Stimulated activated effector memory CD8-positive, alpha-beta T cell treated with anti-CD3 and anti-CD28 coated beads, Interleukin-12 subunit alpha, Interleukin-12 subunit beta, amount 100 ng/mL, for 72 hours (primary cell): ENCODE data around the gene GADD45G.

Experiments used
- ATAC-seq: fragments of 150-1000 bp; cut with Tn5 transposase; 2 replicates; pipeline ENCODE4 v1.10.0; 2021
- DNase-seq, 2 donors: peaks; one replicate each; pipeline ENCODE4 v3.0.0; 2021 to 2022; ENCODE audit warnings: low spot score in 2 of 2
- H3K27ac Mint-ChIP-seq: one replicate; pipeline ENCODE4 v1.8.0; 2022; ENCODE audit warnings: mild to moderate bottlenecking, mixed read lengths
- H3K36me3 Mint-ChIP-seq: one replicate; pipeline ENCODE4 v1.8.0; 2022; ENCODE audit warnings: mild to moderate bottlenecking, mixed read lengths
- H3K4me1 Mint-ChIP-seq: one replicate; pipeline ENCODE4 v1.8.0; 2022; ENCODE audit warnings: mixed read lengths
- H3K4me3 Mint-ChIP-seq: one replicate; pipeline ENCODE4 v1.8.0; 2022; ENCODE audit warnings: mild to moderate bottlenecking, mixed read lengths
- H3K9me3 Mint-ChIP-seq: one replicate; pipeline ENCODE4 v1.8.0; 2022; ENCODE audit warnings: mixed read lengths

The GADD45G gene

DNA sequence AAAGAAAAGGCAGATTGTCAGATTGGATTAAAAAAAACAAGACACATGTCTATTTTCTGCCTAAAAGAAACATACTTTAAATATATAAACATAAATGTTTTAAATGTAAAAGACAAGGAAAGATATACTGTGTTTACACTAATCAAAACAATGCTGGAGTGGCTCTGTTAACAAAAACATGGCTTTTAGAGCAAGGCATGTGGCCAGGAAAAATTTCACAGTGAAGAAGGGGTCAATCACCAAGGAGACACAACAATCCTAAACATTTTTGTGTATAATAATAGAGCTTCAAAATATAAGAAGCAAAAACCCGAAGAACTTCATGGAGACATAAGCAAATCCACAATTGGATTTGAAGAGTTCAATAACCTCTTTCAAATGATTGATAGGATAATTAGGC lies 18.5 kb upstream of the GADD45G start:
- DNase-seq: no peak
- Mint-ChIP-seq H3K36me3 (no peaks in the 10 kb centered on the region), H3K9me3 (no peaks in the 10 kb centered on the region)

DNA sequence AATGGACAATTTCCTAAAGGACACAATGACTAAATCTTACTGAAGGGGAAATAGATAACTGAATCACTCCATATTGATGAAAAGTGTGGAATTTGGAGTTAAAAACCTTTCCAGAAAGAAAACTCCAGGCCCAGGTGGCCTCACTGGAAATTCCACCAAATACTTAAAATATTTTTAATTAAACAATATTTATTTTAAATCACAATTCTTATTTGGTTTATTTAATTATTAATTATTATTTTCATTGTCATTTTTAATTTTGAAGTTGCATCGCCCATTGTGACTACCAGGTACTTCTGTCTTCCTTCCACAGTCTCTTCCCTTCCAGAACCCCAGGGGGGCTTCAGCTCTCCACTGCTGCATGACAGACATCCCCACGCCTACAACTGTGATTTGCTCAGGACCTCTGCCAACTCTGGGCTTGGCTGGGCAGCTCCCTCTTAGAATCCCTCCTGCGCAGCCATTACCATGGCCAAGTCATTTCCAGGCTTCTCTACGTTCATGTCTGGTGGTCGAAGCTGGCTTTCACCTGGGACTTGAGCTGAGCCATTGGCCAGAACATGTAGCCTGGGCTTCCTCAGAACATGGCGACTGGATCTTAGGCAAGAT lies 16.4 kb upstream of the GADD45G start:
- H3K4me1 Mint-ChIP-seq: no peaks in the 10 kb centered on the region
- H3K27ac Mint-ChIP-seq: no peak overlapping the region
- ATAC-seq (no peak), DNase-seq (peak in 1 of 2 donors; percentile 41)
- no peaks in the 10 kb centered on the region for H3K36me3 Mint-ChIP-seq
- no peaks in the 10 kb centered on the region for H3K9me3 Mint-ChIP-seq
- H3K4me3 Mint-ChIP-seq: no peak overlapping the region

More for the DNA sequence above, 18.5 kb upstream of the GADD45G start:
- Mint-ChIP-seq H3K27ac (no peak overlapping the region), H3K4me1 (no peaks in the 10 kb centered on the region), H3K4me3 (no peak overlapping the region)
- ATAC-seq: no peak

GRCh38 chr9:89590415-89590814 lies 14.4 kb upstream of the GADD45G start:
- Mint-ChIP-seq H3K27ac (no peak overlapping the region), H3K9me3 (no peaks in the 10 kb centered on the region), H3K4me3 (no peak overlapping the region), H3K4me1 (peaks cover 6% of the 10 kb centered on the region), H3K36me3 (no peaks in the 10 kb centered on the region)
- peak in 1 of 2 donors; percentile 25 for DNase-seq
- ATAC-seq: no peak

GRCh38 chr9:89591274-89592212 lies 13.3 kb upstream of the GADD45G start:
- Mint-ChIP-seq H3K36me3 (no peaks in the 10 kb centered on the region), H3K4me1 (peaks cover 6% of the 10 kb centered on the region), H3K4me3 (no peak overlapping the region), H3K9me3 (no peaks in the 10 kb centered on the region), H3K27ac (no peak overlapping the region)
- ATAC-seq: peak; percentile 11
- peak in 1 of 2 donors; percentile 39 for DNase-seq

GRCh38 chr9:89592213-89592815 lies 12.5 kb upstream of the GADD45G start:
- no peak overlapping the region for H3K27ac Mint-ChIP-seq
- H3K4me3 Mint-ChIP-seq: no peak overlapping the region
- ATAC-seq: no peak
- no peaks in the 10 kb centered on the region for H3K9me3 Mint-ChIP-seq
- peaks cover 6% of the 10 kb centered on the region for H3K4me1 Mint-ChIP-seq
- peak in 1 of 2 donors; percentile 33 for DNase-seq
- H3K36me3 Mint-ChIP-seq: no peaks in the 10 kb centered on the region

GRCh38 chr9:89592963-89593726 lies 11.7 kb upstream of the GADD45G start:
- Mint-ChIP-seq H3K4me3 (no peak overlapping the region), H3K36me3 (no peaks in the 10 kb centered on the region), H3K9me3 (no peaks in the 10 kb centered on the region), H3K4me1 (peaks cover 6% of the 10 kb centered on the region), H3K27ac (no peak overlapping the region)
- no peak for ATAC-seq
- DNase-seq: peak in 1 of 2 donors; percentile 46

DNA sequence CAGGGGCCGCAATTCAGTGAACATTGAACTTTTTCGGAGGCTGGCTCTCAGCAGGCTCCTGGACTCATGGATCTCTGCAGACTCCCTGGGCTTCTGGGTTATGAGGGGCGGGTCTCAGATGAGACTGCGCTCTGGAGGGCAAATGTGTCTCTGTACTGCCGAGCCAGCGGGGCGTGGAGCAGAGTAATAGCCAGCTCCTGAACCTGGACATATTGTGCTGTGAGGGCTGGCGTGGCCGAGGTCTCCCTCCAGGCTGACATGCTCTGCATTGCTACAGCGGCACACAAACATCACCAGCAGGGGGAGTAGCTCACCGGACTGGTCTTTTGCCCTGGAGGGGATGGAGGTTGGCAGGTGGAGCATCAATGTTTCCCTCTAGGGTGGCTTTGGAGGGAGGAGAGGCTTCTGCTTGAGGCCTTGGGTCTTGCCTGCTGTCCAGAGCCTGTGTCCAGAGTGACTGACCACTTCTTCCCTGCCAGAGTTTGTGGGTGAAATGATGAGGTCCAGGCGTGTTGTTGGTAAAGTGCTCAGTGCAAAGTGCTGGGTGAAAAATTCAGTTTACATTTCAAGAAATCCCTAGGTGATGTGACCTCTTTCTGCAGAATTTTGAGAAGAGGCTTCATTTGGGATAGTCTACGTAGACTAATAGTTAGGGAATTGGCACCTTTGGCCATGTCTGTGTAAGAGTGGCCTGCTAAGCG lies 10.9 kb upstream of the GADD45G start:
- H3K4me1 Mint-ChIP-seq: peaks cover 6% of the 10 kb centered on the region

GRCh38 chr9:89594811-89595550 lies 9.8 kb upstream of the GADD45G start:
- Mint-ChIP-seq H3K27ac (peak overlapping the region; percentile 51), H3K36me3 (no peaks in the 10 kb centered on the region), H3K4me1 (peaks cover 6% of the 10 kb centered on the region), H3K9me3 (no peaks in the 10 kb centered on the region), H3K4me3 (no peak overlapping the region)
- no peak for ATAC-seq
- DNase-seq: peak in 1 of 2 donors; percentile 44

More for the DNA sequence above, 10.9 kb upstream of the GADD45G start:
- peak; percentile 67 for ATAC-seq
- H3K27ac Mint-ChIP-seq: no peak overlapping the region
- H3K4me3 Mint-ChIP-seq: no peak overlapping the region
- peak; percentile 53 to 82 for DNase-seq
- no peaks in the 10 kb centered on the region for H3K36me3 Mint-ChIP-seq
- H3K9me3 Mint-ChIP-seq: no peaks in the 10 kb centered on the region

DNA sequence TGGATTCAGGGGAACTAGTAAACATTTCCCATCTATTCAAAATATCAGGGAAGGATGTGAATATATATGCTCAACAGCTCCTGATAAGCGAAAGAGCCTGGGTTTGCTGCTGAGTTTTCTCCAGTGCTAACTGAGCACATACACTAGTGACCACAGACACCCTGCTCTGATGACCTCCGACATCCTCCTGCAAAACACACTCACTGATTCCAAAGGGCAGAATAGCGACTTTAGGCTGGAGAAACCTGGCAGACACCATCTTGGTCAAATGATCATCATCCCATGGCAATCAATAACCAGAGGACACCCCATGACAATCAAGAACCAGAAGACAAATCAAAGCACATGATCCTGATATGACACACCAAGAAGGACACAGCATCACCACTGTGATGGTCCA lies 9.2 kb upstream of the GADD45G start:
- Mint-ChIP-seq H3K4me1 (peaks cover 6% of the 10 kb centered on the region), H3K9me3 (no peaks in the 10 kb centered on the region), H3K36me3 (no peaks in the 10 kb centered on the region), H3K4me3 (no peak overlapping the region), H3K27ac (no peak overlapping the region)
- ATAC-seq (no peak), DNase-seq (peak in 1 of 2 donors; percentile 42)

GRCh38 chr9:89596937-89597555 lies 7.8 kb upstream of the GADD45G start:
- Mint-ChIP-seq H3K4me1 (peaks cover 6% of the 10 kb centered on the region), H3K27ac (no peak overlapping the region), H3K36me3 (no peaks in the 10 kb centered on the region), H3K9me3 (no peaks in the 10 kb centered on the region), H3K4me3 (no peak overlapping the region)
- no peak for ATAC-seq
- no peak for DNase-seq

DNA sequence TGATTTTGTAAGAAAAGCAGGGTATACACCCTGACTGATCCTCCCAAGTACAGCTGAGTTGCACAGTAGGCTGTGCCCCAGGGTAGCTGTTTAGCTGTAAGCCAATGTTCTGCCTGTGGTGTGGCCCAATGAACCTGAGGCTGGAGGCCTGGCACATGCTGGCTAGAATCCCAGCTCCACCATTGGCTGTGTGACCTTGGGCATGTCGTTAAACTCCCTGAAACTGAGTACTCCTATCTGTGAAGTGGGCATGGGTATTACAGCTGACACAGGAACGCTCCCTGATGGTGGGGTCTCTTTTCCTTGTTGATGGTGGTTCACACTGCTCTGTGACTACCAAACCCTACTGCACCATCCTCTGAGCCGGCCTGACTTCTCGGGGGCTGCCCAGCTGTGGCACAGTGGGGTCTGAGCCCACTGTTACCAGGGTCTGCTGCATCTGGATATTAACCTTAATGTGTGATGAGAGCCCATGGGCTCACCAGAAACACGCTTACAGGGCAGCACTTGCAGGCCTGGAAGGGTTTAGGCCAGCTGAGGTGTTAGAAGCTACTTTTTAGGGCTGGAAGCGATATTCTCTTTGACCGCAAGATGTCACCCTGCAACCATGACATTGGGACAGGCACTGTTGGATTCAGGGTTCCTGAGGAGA lies 7.0 kb upstream of the GADD45G start:
- DNase-seq: no peak
- no peak overlapping the region for H3K27ac Mint-ChIP-seq
- H3K4me1 Mint-ChIP-seq: peaks cover 7% of the 10 kb centered on the region
- H3K9me3 Mint-ChIP-seq: no peaks in the 10 kb centered on the region
- no peaks in the 10 kb centered on the region for H3K36me3 Mint-ChIP-seq
- H3K4me3 Mint-ChIP-seq: no peak overlapping the region
- ATAC-seq: peak; percentile 39

- no peaks in the 10 kb centered on the region for H3K9me3 Mint-ChIP-seq
- H3K36me3 Mint-ChIP-seq: no peaks in the 10 kb centered on the region
- ATAC-seq (no peak), DNase-seq (no peak)
- peaks cover 12% of the 10 kb centered on the region for H3K4me1 Mint-ChIP-seq
- no peak overlapping the region for H3K27ac Mint-ChIP-seq
- no peak overlapping the region for H3K4me3 Mint-ChIP-seq
Observed at GRCh38 chr9:89598363-89598713, 6.5 kb upstream of the GADD45G start.

GRCh38 chr9:89598926-89599325 lies 5.9 kb upstream of the GADD45G start:
- Mint-ChIP-seq H3K9me3 (no peaks in the 10 kb centered on the region), H3K4me1 (peaks cover 12% of the 10 kb centered on the region), H3K36me3 (no peaks in the 10 kb centered on the region), H3K4me3 (no peak overlapping the region), H3K27ac (no peak overlapping the region)
- no peak for DNase-seq
- ATAC-seq: no peak
